Measurements from ENCODE around the gene CTNND2.

DNA sequence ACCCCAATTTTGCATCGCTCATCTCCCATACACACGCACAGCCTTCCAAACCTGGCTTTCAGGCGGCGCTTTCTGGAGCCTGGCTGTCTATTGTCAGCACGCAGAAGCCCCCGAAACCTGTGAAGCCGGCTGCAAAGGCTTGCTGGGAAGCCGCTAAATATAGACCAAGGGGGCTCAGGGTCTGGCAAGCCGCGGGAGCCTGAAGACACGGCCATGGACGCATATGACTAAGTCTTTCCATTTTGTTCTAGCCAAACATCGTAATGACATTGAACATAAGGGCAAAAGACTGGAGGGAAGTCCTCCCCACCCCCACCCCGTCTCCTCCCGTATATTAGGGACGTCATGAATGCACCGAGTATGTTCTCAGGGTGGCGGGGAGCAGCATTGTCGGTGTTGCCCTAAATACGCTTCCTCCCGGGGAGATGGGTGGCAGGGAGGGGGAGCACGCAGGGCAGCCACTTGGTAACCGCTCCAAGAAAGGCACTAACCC lies 1.1 kb downstream of the CTNND2 start:
- no peak for TF ChIP-seq CTCF (conservative IDR thresholded peaks at IDR 0.05 in 1 of 2, IDR thresholded peaks at IDR 0.05 in 1 of 2; ENCODE audit: extremely low read depth in 1 of 2, insufficient read depth in 1 of 2, low read depth in 1 of 2, low read length in 2 of 2)
- TF ChIP-seq EZH2 (IDR thresholded peaks at IDR 0.05; ENCODE audit: borderline replicate concordance, low read length), result peak; percentile 68
